BJ (cell line): ENCODE measurements around the gene ULK1. TPM values are rescaled to one million over a fixed set of nuclear protein-coding genes. Genes with fewer than 3 reads are reported as not detected.

Experiments
- CTCF ChIA-PET: fragments of 350-600 bp; formaldehyde crosslinking; extraction: SDS; loops from one replicate; lab custom pipeline; 2021; ENCODE audit warnings: antibody characterized with exemption, inconsistent platforms; lab: Yijun Ruan, JAX
- POLR2A ChIA-PET: fragments of 300-600 bp; sonication (Branson Sonifier 250); formaldehyde crosslinking; extraction: SDS; loops from one replicate; lab custom pipeline; 2021; ENCODE audit warnings: antibody characterized with exemption; lab: Charles Lee
- DNase-seq: peaks from one replicate; pipeline ENCODE4 v3.0.0-alpha.2; 2011; ENCODE audit warnings: low read depth
- H3K27me3 ChIP-seq: 2 replicates; pipeline ENCODE4 v1.6.0; 2011; ENCODE audit warnings: low read length; ENCODE audit not compliant: control insufficient read depth, insufficient read depth
- H3K36me3 ChIP-seq: 2 replicates; pipeline ENCODE4 v1.5.1; 2011; ENCODE audit warnings: low read length; ENCODE audit not compliant: control insufficient read depth, insufficient read depth
- H3K4me3 ChIP-seq: 2 replicates; pipeline ENCODE4 v1.5.1; 2011; ENCODE audit warnings: low read depth, mild to moderate bottlenecking, control low read depth, low read length
- CTCF ChIP-seq: IDR thresholded peaks from 2 replicates; pipeline ENCODE4 v1.5.1; 2011; ENCODE audit warnings: low read depth, mild to moderate bottlenecking, control low read depth, inconsistent platforms, low read length, moderate library complexity; ENCODE audit not compliant: insufficient read depth
- polyA plus RNA-seq: library from polyadenylated mRNA; depleted of rRNA; stranded (reverse); fragments of >200 nt; gene quantifications from 2 replicates; pipeline ENCODE4 v1.2.3, GENCODE V29; 2011; rRNA removed
- small RNA-seq: library from RNA; depleted of rRNA; stranded (forward); fragments of <200 nt; gene quantifications from one replicate; pipeline ENCODE3, GENCODE V24; 2012; ENCODE audit warnings: low replicate concordance, low read depth; ENCODE audit not compliant: insufficient read length

The ULK1 gene
- polyA plus RNA-seq, 1 experiment = 13.7 TPM

DNA sequence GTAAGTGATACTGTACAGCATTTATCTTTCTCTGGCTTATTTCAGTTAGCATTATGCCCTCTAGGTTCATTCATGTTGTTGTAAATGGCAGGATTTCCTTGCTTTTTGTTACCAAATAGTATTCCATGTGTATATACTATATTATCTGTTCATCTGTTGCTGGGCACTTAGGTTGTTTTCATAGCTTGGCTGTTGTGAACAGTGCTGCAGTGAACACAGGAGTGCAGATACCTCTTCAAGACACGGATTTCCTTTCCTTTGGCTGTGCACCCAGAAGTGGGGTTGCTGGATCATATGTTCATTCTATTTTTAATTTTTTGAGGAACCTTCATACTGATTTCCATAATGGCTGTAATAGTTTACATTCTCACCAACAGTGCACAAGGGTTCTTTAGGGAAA is 76.8 kb downstream of the ULK1 start:
- ChIA-PET POLR2A (no interaction called here), CTCF (interaction anchor here (1.1 kb wide), 1 partner anchor 8 kb away, joined by 3 read pairs; no protein-coding TSS in a partner anchor)
- no peak for TF ChIP-seq CTCF

More for the DNA sequence above, 76.8 kb downstream of the ULK1 start:
- DNase-seq = no peak
- Histone ChIP-seq H3K4me3 (no peak overlapping the region), H3K27me3 (no peaks in the 10 kb centered on the region), H3K36me3 (0 out of 2 replicates have a peak, but pooled peaks cover 2% of the 10 kb centered on the region)

Small RNA genes within 50 kb of the gene (small RNA-seq; reads per million reads assigned to genes)
- not detected for gene AC131009.3

Other genes with a start within 250 kb of the ULK1 start
- gene SFSWAP, start 183.5 kb upstream of the ULK1 start, polyA plus RNA-seq = 9.9 and 11.7 TPM in 2 replicates
- 12.7 and 13.7 TPM in 2 replicates for gene MMP17, start 66.2 kb upstream of the ULK1 start, polyA plus RNA-seq
- gene PUS1, start 34.7 kb downstream of the ULK1 start, polyA plus RNA-seq = 15.7 and 21.2 TPM in 2 replicates
- 2.5 and 3.2 TPM in 2 replicates for gene EP400, start 55.3 kb downstream of the ULK1 start, polyA plus RNA-seq
- 5.3 and 8.2 TPM in 2 replicates for gene DDX51, start 249.7 kb downstream of the ULK1 start, polyA plus RNA-seq
- 3.9 and 8.1 TPM in 2 replicates for gene NOC4L, start 249.8 kb downstream of the ULK1 start, polyA plus RNA-seq